ENCODE results near the gene BIN2. TPM values are rescaled to one million over a fixed set of nuclear protein-coding genes. Genes with fewer than 3 reads are reported as not detected.

The BIN2 gene
- total and polyA plus RNA-seq, 2 of the 13 experiments (the other 11 are each of a cell fraction or from before 2014, with no cell fraction given) = not detected

GRCh38 chr12:51359851-51360250 lies 35.9 kb upstream of the BIN2 start (continued):
- TF ChIP-seq ZNF713 (CRISPR knock-in tag; IDR thresholded peaks at IDR 0.05) (no peak), ARHGAP35 (CRISPR knock-in tag; IDR thresholded peaks at IDR 0.05; ENCODE audit: borderline replicate concordance) (no peak), ZSCAN9 (CRISPR knock-in tag; IDR thresholded peaks at IDR 0.05; ENCODE audit: borderline replicate concordance) (no peak), ZBTB37 (CRISPR knock-in tag; IDR thresholded peaks at IDR 0.05) (no peak), ZBTB46 (CRISPR knock-in tag; IDR thresholded peaks at IDR 0.05; ENCODE audit: borderline replicate concordance) (no peak), PRPF4 (IDR thresholded peaks at IDR 0.05; ENCODE audit: low read depth, low read length, poor library complexity, severe bottlenecking) (no peak), TP53 (CRISPR knock-in tag; conservative IDR thresholded peaks at IDR 0.05) (no peak), ZFP62 (CRISPR knock-in tag; IDR thresholded peaks at IDR 0.05) (no peak), CBX2 (IDR thresholded peaks at IDR 0.05; ENCODE audit: low read depth, low read length) (no peak), CBX2 (CRISPR knock-in tag; IDR thresholded peaks at IDR 0.05; ENCODE audit: low read depth) (no peak), ATF1 (CRISPR knock-in tag; IDR thresholded peaks at IDR 0.05) (no peak)
- TF ChIP-seq, protein P1, sequence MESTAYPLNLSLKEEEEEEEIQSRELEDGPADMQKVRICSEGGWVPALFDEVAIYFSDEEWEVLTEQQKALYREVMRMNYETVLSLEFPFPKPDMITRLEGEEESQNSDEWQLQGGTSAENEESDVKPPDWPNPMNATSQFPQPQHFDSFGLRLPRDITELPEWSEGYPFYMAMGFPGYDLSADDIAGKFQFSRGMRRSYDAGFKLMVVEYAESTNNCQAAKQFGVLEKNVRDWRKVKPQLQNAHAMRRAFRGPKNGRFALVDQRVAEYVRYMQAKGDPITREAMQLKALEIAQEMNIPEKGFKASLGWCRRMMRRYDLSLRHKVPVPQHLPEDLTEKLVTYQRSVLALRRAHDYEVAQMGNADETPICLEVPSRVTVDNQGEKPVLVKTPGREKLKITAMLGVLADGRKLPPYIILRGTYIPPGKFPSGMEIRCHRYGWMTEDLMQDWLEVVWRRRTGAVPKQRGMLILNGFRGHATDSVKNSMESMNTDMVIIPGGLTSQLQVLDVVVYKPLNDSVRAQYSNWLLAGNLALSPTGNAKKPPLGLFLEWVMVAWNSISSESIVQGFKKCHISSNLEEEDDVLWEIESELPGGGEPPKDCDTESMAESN (CRISPR knock-in tag; conservative IDR thresholded peaks at IDR 0.05) = no peak
- TF ChIP-seq, protein P2, sequence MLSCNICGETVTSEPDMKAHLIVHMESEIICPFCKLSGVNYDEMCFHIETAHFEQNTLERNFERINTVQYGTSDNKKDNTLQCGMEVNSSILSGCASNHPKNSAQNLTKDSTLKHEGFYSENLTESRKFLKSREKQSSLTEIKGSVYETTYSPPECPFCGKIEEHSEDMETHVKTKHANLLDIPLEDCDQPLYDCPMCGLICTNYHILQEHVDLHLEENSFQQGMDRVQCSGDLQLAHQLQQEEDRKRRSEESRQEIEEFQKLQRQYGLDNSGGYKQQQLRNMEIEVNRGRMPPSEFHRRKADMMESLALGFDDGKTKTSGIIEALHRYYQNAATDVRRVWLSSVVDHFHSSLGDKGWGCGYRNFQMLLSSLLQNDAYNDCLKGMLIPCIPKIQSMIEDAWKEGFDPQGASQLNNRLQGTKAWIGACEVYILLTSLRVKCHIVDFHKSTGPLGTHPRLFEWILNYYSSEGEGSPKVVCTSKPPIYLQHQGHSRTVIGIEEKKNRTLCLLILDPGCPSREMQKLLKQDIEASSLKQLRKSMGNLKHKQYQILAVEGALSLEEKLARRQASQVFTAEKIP (CRISPR knock-in tag; IDR thresholded peaks at IDR 0.05; ENCODE audit: borderline replicate concordance) = no peak

All from HepG2 (cell line).